Measurements from ENCODE around the gene SLC26A11. TPM values are rescaled to one million over a fixed set of nuclear protein-coding genes. Genes with fewer than 3 reads are reported as not detected.

Gene SLC26A11
- polyA plus RNA-seq, 2 of the 4 experiments (the other 2 are of a cell fraction) = 8.3 to 13.7 TPM

- CTCF ChIA-PET = interaction anchor here (1.2 to 1.5 kb wide), 4 partner anchors 11 to 122 kb away, joined by 3 to 6 read pairs (median 4); partner anchors contain the start of gene GAA
- FAIRE-seq = no peak
- 93% methylated on average over 18 of the region's 18 CpGs for WGBS (ENCODE audit: missing lambda C conversion rate)
Measured at GRCh38 chr17:80223142-80223815, 3.1 kb downstream of the SLC26A11 start.

GRCh38 chr17:80223838-80224497 is 3.7 kb downstream of the SLC26A11 start:
- H3K27ac ChIP-seq = no peak overlapping the region
- ChIA-PET POLR2A (no interaction called here), CTCF (interaction anchor here (1.5 kb wide), 2 partner anchors 12 to 46 kb away, joined by 3 to 4 read pairs; no protein-coding TSS in a partner anchor)
- H3K9me3 ChIP-seq = no peaks in the 10 kb centered on the region
- H3K4me1 ChIP-seq = peaks cover 10% of the 10 kb centered on the region
- no peak overlapping the region for H3K4me2 ChIP-seq
- H3K4me3 ChIP-seq = no peak overlapping the region
- DNase-seq (ENCODE audit: low read depth in 1 of 2, low spot score in 1 of 2) (no peak), ATAC-seq (no peak), FAIRE-seq (no peak)
- TF ChIP-seq, protein P1, sequence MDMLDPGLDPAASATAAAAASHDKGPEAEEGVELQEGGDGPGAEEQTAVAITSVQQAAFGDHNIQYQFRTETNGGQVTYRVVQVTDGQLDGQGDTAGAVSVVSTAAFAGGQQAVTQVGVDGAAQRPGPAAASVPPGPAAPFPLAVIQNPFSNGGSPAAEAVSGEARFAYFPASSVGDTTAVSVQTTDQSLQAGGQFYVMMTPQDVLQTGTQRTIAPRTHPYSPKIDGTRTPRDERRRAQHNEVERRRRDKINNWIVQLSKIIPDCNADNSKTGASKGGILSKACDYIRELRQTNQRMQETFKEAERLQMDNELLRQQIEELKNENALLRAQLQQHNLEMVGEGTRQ (IDR thresholded peaks at IDR 0.05) = no peak
- no peak for TF ChIP-seq FOSL2 (IDR thresholded peaks at IDR 0.05)
- TF ChIP-seq FOSL2 (CRISPR knock-in tag; IDR thresholded peaks at IDR 0.05) = no peak
- TF ChIP-seq HOXB13 (CRISPR knock-in tag; IDR thresholded peaks at IDR 0.05; ENCODE audit: low read depth) = no peak
- no peak for TF ChIP-seq MAZ (IDR thresholded peaks at IDR 0.05; ENCODE audit: borderline replicate concordance, low read depth, low read length)
- no peak for TF ChIP-seq HDAC2 (IDR thresholded peaks at IDR 0.05)
- TF ChIP-seq CEBPB (IDR thresholded peaks at IDR 0.05) = no peak
- TF ChIP-seq JUNB (IDR thresholded peaks at IDR 0.05) = no peak
- no peak for TF ChIP-seq RFX5 (IDR thresholded peaks at IDR 0.05)
- no peak for TF ChIP-seq NPAS2 (CRISPR knock-in tag; IDR thresholded peaks at IDR 0.05; ENCODE audit: borderline replicate concordance)
- TF ChIP-seq GATA3 (IDR thresholded peaks at IDR 0.05; ENCODE audit: borderline replicate concordance) = no peak
- TF ChIP-seq, protein P2, sequence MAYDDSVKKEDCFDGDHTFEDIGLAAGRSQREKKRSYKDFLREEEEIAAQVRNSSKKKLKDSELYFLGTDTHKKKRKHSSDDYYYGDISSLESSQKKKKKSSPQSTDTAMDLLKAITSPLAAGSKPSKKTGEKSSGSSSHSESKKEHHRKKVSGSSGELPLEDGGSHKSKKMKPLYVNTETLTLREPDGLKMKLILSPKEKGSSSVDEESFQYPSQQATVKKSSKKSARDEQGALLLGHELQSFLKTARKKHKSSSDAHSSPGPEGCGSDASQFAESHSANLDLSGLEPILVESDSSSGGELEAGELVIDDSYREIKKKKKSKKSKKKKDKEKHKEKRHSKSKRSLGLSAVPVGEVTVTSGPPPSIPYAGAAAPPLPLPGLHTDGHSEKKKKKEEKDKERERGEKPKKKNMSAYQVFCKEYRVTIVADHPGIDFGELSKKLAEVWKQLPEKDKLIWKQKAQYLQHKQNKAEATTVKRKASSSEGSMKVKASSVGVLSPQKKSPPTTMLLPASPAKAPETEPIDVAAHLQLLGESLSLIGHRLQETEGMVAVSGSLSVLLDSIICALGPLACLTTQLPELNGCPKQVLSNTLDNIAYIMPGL (CRISPR knock-in tag; IDR thresholded peaks at IDR 0.05; ENCODE audit: borderline replicate concordance) = no peak
- WGBS (ENCODE audit: missing lambda C conversion rate) = 86% methylated on average over 11 of the region's 11 CpGs

More at GRCh38 chr17:80223142-80223815, 3.1 kb downstream of the SLC26A11 start:
- TF ChIP-seq ATOH8 (CRISPR knock-in tag; IDR thresholded peaks at IDR 0.05; ENCODE audit: low read depth) (no peak), NFE2L2 (conservative IDR thresholded peaks at IDR 0.05; ENCODE audit: low read length) (no peak), RFX5 (IDR thresholded peaks at IDR 0.05) (no peak)
- Histone ChIP-seq H3K4me2 (no peak overlapping the region), H3K27ac (no peak overlapping the region), H3K9me3 (no peaks in the 10 kb centered on the region), H3K4me3 (no peak overlapping the region), H3K4me1 (peaks cover 11% of the 10 kb centered on the region)
- POLR2A ChIA-PET = no interaction called here
- ATAC-seq (no peak), DNase-seq (ENCODE audit: low read depth in 1 of 2, low spot score in 1 of 2) (no peak)

DNA sequence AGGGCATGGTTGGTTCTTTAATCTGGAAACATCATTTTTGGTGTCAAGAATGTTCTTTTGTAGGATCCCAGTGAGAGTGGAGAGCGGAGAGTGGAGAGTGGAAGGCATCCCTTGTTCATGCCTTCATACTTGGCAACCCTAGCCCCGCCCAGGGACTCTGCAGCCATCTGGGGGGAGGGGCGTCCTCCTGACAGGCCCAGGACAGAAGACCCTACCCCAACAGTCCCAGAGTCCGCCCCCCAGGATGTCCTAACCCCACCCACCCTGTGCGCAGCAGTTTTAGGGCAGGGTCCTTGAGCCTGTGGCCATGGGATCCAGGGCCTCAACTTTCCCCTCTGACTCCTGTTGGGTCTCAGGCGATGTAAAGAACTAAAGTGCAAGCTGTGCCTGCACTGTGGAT is 4.5 kb downstream of the SLC26A11 start:
- WGBS (ENCODE audit: missing lambda C conversion rate) = 68% methylated on average over 5 of the region's 6 CpGs
- H3K4me3 ChIP-seq = no peak overlapping the region
- ATAC-seq (no peak), FAIRE-seq (no peak), DNase-seq (ENCODE audit: low read depth in 1 of 2, low spot score in 1 of 2) (no peak)
- POLR2A ChIA-PET = no interaction called here
- no peak overlapping the region for H3K4me2 ChIP-seq
- no peaks in the 10 kb centered on the region for H3K9me3 ChIP-seq
- peaks cover 5% of the 10 kb centered on the region for H3K4me1 ChIP-seq
- CTCF ChIA-PET = interaction anchor here (0.6 to 3.3 kb wide), 6 partner anchors 13 to 49 kb away, joined by 3 to 22 read pairs (median 4); no protein-coding TSS in a partner anchor
- H3K27ac ChIP-seq = no peak overlapping the region
- TF ChIP-seq FOSB (CRISPR knock-in tag; IDR thresholded peaks at IDR 0.05) = no peak
- no peak for TF ChIP-seq ZC3H11A (IDR thresholded peaks at IDR 0.05)
- no peak for TF ChIP-seq POLR2A (IDR thresholded peaks at IDR 0.05; ENCODE audit: low read length)
- TF ChIP-seq, protein P3, sequence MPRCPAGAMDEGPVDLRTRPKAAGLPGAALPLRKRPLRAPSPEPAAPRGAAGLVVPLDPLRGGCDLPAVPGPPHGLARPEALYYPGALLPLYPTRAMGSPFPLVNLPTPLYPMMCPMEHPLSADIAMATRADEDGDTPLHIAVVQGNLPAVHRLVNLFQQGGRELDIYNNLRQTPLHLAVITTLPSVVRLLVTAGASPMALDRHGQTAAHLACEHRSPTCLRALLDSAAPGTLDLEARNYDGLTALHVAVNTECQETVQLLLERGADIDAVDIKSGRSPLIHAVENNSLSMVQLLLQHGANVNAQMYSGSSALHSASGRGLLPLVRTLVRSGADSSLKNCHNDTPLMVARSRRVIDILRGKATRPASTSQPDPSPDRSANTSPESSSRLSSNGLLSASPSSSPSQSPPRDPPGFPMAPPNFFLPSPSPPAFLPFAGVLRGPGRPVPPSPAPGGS (IDR thresholded peaks at IDR 0.05) = no peak
- TF ChIP-seq REST (IDR thresholded peaks at IDR 0.05) = no peak
- no peak for TF ChIP-seq SMC3 (IDR thresholded peaks at IDR 0.05)
- TF ChIP-seq HES2 (IDR thresholded peaks at IDR 0.05) = no peak
- no peak for TF ChIP-seq JUNB (IDR thresholded peaks at IDR 0.05)
- no peak for TF ChIP-seq HEYL (CRISPR knock-in tag; IDR thresholded peaks at IDR 0.05)
- TF ChIP-seq NFE2L2 (conservative IDR thresholded peaks at IDR 0.05; ENCODE audit: low read length) = no peak
- no peak for TF ChIP-seq FOSL2 (IDR thresholded peaks at IDR 0.05)
- TF ChIP-seq FOSL2 (CRISPR knock-in tag; IDR thresholded peaks at IDR 0.05) = no peak
- TF ChIP-seq PHF8 (IDR thresholded peaks at IDR 0.05; ENCODE audit: borderline replicate concordance, low read depth) = no peak
- TF ChIP-seq TFCP2L1 (CRISPR knock-in tag; IDR thresholded peaks at IDR 0.05) = no peak
- TF ChIP-seq HDAC2 (IDR thresholded peaks at IDR 0.05) = no peak

All from A549 (cell line).